SK-N-DZ (cell line): ENCODE measurements around the gene ARHGAP33.
A peak's percentile ranks its signal among the peaks of the same experiment; 100 is the strongest.

ENCODE experiments used
- DNase-seq: peaks from one replicate; pipeline ENCODE4 v3.0.0-alpha.2; 2015; ENCODE audit warnings: low spot score

ARHGAP33 gene

DNA sequence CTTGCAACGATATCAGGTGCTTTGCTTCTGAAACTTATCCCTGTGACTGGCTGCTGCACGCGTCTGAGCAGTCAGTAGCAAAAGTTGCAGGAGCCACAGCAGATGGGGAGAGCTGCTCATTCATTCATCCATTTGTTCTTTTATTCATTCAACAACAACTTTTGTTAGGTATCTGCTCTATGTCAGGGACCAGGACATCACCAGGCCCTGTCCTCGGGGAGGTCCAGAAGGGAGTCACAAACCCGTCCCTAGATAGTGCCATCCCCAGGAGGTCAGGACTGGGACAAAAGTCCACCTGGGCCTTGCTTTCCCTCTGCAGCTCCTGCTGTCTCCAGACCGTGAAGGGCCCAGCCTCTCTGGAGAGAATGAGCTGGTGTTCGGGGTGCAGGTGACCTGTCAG is 2.6 kb downstream of the ARHGAP33 start:
- no peak for DNase-seq

DNA sequence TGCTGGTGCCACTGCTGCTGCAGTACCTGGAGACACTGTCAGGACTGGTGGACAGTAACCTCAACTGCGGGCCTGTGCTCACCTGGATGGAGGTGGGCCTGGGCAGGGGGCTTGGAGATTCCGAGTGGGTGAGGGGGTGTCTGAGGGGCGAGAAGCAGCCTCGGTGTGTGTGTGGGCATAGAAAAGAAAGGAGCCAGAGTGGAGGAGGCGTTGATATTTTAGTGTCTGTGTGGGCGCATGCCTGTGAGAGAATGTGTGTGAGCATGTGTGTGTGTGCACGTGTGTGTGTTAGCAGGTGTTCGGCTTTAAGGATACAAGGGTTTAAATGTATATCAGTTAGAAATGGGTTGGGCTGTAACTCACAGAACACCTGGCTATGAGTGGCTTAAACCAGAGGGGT is 3.7 kb downstream of the ARHGAP33 start:
- no peak for DNase-seq

DNA sequence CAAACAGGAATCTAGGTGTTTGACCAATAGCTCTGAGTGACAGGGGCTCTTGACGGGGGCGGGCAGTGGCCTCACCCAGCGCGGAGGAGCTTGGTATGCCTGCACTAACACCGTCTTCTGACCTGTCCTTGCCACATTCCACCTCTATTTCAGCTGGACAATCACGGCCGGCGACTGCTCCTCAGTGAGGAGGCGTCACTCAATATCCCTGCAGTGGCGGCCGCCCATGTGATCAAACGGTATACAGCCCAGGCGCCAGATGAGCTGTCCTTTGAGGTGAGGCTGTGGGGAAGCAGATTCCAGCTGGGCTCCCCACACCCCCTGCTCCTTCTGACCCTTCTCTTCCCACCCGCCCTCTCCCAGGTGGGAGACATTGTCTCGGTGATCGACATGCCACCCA is 4.7 kb downstream of the ARHGAP33 start:
- no peak for DNase-seq

DNA sequence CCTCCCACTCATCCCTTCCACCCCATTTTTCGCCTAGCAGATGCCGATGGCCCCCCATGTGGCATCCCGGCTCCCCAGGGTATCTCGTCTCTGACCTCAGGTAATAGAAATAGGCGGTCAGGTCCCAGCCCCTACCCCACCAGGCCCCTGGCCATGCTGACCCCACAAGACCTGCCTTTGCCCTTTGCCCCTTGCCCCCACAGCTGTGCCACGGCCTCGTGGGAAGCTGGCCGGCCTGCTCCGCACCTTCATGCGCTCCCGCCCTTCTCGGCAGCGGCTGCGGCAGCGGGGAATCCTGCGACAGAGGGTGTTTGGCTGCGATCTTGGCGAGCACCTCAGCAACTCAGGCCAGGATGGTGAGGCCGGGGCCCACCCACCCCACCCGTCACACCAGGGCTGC is 5.4 kb downstream of the ARHGAP33 start:
- DNase-seq = no peak

DNA sequence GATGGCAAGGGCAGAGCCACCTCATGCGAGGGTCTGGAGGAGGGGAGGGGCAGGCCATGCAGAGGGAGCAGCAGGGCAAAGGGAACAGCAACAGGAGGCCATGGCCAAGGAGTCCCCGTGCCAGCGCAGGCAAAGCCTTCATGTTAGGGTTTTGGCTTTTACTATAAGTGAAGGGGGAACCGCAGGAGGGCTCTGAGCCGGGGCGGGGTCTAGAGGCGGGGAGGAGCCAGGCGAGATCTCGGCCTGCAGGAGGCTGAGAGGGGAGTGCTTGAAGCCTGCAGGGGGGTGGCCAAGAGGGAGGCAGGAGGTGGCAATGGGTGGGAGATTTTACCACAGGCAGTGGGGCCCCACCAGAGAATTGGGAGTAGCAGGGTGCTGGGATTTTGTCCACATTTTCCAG is 6.3 kb downstream of the ARHGAP33 start:
- no peak for DNase-seq

DNA sequence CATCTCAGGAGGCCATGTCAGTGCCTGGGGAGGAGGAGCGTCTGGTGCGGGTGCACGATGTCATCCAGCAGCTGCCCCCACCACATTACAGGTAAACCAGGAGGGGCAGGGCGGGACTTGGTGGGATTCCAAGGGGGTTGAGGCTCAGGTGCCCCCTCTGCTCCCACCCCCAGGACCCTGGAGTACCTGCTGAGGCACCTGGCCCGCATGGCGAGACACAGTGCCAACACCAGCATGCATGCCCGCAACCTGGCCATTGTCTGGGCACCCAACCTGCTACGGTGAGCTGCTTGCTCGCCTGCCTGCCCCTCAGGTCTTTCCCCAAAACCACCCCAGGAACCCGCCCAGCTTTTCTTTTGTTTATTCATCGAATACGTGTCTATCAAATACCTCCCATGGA is 7.2 kb downstream of the ARHGAP33 start:
- DNase-seq = no peak

DNA sequence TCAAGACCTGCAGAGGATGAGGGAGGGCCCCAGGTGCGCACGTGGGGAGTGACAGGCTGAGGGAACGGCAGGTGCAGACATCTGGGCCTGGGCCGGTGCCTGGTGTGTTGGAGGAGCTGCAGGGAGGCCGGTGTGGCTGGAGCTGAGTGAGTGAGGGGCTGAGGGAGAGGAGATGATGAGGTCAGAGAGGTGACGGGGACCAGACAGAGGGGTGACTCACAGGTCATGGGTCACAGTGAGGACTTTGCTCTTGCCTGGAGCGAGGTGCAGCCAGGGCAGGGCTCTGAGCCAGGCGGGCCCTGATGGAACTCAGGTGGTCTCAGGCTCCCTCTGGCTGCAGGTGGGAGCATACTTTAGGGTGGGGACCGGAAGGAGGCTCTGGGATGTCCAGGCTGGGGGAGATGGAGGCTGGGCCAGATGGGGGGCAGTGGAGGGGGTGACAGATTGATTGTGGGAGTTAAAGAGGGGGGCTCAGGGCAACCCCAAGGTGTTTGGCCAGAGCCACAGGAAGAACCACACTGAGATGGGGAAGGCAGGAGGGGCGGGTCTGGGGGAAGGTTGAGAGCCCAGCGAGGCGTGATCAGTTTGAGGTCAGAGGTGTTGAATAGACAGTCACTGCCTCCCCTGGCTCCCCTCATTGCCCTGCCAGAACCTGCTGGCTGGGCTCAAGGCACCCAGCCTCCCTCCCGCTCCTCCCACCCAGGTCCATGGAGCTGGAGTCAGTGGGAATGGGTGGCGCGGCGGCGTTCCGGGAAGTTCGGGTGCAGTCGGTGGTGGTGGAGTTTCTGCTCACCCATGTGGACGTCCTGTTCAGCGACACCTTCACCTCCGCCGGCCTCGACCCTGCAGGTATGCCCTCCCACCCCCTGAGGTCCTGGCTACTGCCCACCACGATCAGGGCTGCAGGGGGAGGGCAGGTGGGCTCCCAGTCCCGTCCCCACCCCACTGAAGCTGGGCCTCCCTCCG is 8.4 kb downstream of the ARHGAP33 start:
- no peak for DNase-seq

DNA sequence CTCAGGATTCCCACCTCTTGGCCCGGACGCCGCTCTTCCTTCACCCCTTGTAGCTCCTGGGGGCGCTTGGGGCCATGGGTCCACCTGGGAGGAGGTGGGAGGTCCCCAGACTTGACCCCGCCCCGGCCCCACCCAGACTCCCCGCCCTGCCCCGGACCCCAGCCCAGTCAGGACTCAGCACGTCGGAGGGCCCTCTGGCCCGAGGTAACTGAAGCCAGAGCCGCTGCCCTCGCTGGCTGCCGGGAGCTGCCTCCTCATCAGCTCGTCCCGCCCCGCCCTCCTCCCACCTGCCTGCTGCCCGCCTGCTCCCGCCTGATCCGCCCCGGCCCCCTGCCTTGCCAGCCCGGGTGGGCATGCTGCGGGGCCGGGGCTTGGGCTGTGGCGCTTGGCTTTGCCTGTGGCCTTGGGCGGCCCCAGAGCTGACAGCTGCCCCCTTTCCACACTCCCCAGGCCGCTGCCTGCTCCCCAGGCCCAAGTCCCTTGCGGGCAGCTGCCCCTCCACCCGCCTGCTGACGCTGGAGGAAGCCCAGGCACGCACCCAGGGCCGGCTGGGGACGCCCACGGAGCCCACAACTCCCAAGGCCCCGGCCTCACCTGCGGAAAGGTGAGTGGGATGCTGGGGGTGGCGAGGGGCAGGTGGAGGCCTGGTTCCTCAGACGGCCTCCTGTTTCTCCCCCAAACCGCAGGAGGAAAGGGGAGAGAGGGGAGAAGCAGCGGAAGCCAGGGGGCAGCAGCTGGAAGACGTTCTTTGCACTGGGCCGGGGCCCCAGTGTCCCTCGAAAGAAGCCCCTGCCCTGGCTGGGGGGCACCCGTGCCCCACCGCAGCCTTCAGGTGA is 9.4 kb downstream of the ARHGAP33 start:
- no peak for DNase-seq

DNA sequence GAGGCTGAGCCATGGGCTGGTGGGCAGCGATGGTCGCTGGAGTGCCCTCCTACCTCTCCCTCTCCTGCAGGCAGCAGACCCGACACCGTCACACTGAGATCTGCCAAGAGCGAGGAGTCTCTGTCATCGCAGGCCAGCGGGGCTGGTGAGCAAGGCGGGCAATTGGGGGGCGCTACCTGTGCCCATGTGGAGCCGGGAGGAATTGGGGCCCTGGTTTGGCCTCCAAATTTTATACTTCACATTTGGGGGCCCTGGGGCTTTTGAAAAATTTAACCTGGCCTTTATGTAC is 9.9 kb downstream of the ARHGAP33 start:
- DNase-seq = no peak

DNA sequence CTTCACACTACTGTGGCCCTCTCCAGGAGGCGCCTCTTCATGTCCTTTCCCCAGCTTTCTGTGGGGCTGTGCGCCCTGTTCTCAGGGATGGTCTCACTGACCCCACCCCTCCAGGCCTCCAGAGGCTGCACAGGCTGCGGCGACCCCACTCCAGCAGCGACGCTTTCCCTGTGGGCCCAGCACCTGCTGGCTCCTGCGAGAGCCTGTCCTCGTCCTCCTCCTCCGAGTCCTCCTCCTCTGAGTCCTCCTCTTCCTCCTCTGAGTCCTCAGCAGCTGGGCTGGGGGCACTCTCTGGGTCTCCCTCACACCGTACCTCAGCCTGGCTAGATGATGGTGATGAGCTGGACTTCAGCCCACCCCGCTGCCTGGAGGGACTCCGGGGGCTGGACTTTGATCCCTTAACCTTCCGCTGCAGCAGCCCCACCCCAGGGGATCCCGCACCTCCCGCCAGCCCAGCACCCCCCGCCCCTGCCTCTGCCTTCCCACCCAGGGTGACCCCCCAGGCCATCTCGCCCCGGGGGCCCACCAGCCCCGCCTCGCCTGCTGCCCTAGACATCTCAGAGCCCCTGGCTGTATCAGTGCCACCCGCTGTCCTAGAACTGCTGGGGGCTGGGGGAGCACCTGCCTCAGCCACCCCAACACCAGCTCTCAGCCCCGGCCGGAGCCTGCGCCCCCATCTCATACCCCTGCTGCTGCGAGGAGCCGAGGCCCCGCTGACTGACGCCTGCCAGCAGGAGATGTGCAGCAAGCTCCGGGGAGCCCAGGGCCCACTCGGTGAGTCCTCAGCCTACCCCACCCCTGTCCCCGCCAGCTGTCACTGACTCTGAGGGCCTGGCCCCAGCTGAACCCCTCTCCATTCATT is 11.2 kb downstream of the ARHGAP33 start:
- no peak for DNase-seq

DNA sequence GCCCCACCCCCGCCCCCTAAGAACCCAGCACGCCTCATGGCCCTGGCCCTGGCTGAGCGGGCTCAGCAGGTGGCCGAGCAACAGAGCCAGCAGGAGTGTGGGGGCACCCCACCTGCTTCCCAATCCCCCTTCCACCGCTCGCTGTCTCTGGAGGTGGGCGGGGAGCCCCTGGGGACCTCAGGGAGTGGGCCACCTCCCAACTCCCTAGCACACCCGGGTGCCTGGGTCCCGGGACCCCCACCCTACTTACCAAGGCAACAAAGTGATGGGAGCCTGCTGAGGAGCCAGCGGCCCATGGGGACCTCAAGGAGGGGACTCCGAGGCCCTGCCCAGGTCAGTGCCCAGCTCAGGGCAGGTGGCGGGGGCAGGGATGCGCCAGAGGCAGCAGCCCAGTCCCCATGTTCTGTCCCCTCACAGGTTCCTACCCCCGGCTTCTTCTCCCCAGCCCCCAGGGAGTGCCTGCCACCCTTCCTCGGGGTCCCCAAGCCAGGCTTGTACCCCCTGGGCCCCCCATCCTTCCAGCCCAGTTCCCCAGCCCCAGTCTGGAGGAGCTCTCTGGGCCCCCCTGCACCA is 11.9 kb downstream of the ARHGAP33 start:
- DNase-seq = no peak

DNA sequence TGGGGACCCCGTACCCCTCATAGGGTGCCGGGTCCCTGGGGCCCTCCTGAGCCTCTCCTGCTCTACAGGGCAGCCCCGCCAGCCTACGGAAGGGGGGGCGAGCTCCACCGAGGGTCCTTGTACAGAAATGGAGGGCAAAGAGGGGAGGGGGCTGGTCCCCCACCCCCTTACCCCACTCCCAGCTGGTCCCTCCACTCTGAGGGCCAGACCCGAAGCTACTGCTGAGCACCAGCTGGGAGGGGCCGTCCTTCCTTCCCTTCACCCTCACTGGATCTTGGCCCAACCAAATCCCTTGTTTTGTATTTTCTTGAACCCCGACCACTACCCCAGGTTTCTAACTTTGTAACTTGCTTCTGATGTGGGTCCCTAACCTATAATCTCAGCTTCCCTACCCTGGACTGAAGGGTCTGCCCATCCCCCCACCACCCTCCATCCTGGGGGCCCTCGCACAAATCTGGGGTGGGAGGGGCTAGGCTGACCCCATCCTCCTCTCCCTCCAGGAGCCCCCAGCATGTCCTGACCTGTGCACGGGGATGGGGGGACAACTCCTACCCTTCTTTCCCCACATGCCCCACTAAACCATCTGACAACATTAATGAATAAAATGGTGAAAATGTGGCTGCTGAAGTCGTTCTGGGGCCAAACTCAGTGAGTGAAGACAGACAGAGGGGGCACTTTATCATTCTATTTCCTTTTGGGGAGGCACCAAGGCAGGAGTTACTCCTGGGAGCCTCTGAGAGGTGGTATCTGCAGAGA is 13.0 kb downstream of the ARHGAP33 start:
- no peak for DNase-seq

DNA sequence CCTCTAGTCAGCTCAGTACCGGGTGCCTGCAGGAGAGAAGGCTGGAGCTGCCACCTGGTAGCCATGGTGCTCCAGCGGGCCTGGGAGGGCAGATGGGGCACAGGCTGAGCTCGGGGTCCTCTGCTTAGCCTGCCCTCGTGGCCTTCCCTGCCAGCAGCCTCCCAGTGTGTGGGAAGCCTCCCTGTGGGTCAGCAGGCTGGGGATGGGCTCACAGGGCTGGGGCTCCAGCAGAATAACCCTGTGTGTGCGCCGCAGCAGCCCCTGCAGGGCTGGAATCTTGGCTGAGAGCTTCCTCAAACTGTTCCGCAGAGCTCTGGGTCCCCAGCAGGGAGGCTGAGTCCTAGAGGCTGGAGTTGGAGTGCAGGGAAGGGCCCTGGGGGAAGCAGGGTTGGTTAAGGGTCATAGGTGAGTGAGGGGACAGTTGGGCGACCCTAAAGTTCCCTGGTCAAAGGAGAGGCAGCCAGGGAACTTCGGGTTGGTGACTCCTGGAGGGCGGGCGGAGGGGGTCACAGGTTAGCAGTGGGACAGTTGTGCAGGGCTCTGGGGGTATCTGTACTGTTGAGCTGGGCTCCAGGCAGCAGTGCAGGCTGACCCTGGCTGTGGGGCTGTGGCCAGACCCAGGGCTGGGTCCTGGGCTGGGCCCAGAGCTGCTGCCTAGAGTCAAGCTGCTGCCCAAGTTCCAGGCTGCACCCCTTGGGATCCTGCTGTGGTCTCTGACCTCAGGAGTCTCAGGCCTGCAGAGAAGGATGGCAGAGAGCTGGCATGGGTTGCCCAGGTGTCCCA is 14.0 kb downstream of the ARHGAP33 start:
- DNase-seq = no peak

DNA sequence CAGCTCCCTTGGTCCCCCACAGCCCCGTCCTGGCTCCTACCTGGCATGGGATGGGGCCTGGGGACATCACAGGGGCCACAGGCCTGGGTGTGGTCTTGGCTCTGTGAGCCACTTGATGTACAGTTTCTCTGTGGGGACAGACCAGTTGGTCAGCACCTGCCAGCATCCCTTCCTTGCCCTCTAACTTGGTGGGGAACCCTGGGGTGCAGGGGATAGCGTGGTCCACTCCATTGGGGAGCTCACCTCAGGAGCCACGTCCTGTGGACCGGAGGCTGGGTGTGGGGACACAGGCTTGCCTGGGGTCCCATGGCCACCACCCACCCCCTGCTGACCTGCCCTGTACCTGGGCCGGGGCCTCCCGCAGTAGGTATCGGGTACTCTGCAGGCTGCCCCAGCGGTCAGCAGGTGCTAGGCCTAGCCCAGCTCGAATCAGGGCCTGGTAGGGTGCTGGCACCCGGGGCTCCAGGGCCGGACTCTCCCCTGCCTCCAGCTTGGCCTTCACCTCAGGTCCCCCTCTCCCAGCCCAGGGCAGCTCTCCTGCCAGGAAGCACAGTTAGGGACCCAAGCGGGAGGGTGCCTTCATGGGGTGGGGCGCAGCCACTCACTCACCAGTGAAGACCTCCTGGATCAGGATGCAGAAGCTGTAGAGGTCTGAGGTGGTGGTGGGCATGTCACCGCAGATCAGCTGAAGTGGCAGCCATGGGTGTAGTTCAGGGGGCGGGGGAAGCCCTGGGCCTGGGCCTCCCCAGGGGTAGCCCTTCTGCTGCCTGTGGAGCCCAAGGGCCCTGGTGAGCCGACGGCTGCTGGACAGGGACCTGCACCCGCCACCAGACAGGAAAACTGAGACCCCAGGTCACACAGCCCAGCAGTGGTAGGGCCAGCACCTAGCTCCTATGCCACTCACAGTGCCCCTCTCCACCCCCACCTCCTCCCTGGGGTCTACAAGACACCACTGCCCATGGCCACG is 14.9 kb downstream of the ARHGAP33 start:
- DNase-seq = no peak

DNA sequence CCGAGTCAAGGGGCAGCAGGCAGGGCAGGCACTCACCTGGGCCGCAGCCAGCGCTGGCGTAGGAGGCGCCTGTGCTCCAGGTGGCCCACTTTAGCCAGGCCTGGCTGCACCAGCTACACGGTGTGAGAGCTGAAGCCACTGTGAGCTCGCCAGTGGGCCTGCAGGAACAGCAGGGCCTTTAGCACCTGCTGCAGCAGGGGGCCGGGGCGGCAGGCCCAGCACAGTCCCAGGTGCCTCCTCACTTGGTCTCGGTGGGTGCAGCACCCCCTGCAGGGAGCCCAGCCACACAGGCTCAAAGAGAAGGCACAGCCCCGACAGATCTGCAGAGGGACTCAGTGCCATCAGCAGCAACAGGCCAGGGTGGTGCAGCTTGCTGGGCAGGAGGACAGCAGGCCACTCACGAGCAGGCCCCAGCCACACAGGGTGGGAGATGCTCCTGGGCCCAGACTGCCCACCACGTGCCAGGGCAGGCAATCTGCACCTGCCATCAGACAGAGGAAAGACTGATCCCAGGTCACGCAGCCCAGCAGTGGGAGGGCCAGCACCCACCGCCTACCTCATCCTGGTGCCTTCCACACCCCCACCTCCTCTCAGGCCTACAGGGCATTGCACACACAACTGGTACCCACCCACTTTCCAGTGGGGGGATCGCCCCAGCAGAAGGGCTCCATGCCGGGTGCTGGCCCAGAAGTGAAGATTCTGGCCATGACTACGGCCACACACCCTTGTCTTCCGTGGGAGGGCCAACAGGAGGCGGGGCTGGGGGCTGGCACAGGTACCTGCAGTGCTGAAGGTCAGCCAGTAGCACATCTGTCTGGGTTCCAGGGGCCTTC is 15.8 kb downstream of the ARHGAP33 start:
- DNase-seq = peak; percentile 31

DNA sequence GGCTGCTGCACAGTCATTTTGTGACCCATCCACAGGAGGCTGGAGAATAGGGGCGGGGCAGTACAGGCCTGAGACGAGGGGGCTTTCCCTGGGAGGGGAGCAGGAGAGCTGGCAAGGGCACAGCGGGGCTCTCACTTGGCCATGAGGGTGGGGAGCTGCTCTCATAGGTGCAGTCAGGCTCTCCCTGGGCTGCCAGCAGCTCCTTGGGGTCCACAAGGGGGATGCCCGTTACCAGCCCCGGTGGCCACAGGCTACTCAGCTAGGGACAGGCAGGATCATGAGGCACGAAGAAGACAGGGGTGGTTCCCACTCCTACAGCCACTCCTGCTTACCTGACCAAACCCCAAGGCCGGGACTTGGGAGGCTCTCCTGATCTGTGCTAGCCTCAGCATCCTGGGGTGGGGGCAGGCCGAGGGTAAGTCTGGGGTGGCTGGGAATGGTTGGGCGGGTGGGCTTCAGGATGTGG is 16.5 kb downstream of the ARHGAP33 start:
- no peak for DNase-seq

DNA sequence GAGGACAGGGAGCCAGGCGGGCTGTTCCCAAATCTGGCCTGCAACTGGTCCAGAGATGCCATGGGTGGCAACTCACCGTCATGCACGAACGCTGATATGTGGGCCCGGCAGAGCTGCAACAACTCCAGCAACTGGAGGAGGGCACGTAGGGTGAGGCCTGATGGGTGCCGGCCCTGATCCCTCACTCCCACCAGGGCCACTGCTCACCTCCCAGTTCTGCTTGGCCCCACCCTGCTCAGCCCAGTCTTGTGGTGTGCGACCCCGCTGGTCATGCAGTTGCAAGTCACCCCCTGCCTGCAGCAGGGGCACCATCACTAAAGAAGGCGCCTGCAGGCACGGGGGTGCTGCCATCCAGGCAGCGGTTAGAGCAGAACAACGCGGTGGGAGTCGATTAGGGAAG is 16.9 kb downstream of the ARHGAP33 start:
- DNase-seq = no peak

DNA sequence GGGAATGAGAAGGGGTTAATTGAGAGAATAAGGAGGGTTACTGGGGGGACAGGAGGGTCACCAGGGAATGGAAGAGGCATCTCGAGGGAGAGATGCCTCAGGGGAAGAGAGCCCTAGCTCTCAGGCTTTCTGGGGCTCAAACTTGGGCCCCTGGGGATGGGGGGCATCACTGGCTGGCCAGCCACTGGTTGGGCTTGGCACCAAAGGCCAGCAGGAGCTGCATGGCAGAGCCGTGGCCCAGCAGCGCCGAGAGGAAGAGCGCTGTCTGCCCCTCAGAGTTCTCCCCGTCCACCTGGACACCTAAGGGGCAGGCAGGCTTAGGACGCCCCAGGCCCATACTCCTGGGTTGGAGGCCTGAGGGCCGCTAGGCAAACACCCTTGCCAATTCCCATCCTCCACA is 17.5 kb downstream of the ARHGAP33 start:
- no peak for DNase-seq
